Measurements from ENCODE around the gene HLA-DOA.
A peak's percentile ranks its signal among the peaks of the same experiment; 100 is the strongest.

Gene HLA-DOA

GRCh38 chr6:32954267-32954666 is 55.1 kb downstream of the HLA-DOA start:
- Histone ChIP-seq H3K9ac (ENCODE audit: low read length) (peak overlapping the region; percentile 62), H4K91ac (ENCODE audit: low read depth, low read length) (no peak overlapping the region), H2BK120ac (ENCODE audit: insufficient read depth, low read length, poor library complexity) (no peak overlapping the region), H3K18ac (ENCODE audit: low read length) (no peak overlapping the region), H4K12ac (ENCODE audit: low read depth, low read length) (no peak overlapping the region), H4K8ac (ENCODE audit: low read depth, low read length) (no peak overlapping the region), H3K36me3 (ENCODE audit: control insufficient read depth in 1 of 2, insufficient read depth in 2 of 2, low read length in 2 of 2) (no peaks in the 10 kb centered on the region), H2BK12ac (ENCODE audit: low read length) (no peak overlapping the region), H3K4me2 (ENCODE audit: low read length) (no peak overlapping the region), H3K79me1 (ENCODE audit: low read length) (no peaks in the 10 kb centered on the region), H3K27me3 (ENCODE audit: insufficient read depth, low read length) (no peaks in the 10 kb centered on the region), H3K14ac (ENCODE audit: low read length) (no peak overlapping the region), H3K79me2 (ENCODE audit: control insufficient read depth, insufficient read depth, low read length, poor library complexity) (no peaks in the 10 kb centered on the region), H2BK5ac (ENCODE audit: low read depth, low read length, poor library complexity) (no peak overlapping the region), H3K9me3 (ENCODE audit: insufficient read depth, low read depth, low read length) (no peaks in the 10 kb centered on the region), H3K4me1 (ENCODE audit: control insufficient read depth in 1 of 2, insufficient read depth in 2 of 2, low read length in 2 of 2) (peaks cover 0 to 3% of the 10 kb centered on the region in 2 experiments), H3K4ac (ENCODE audit: low read depth, low read length) (no peak overlapping the region), H2AK5ac (ENCODE audit: low read length) (no peak overlapping the region), H3K4me3 (ENCODE audit: low read depth, low read length) (no peak overlapping the region), H3K23ac (ENCODE audit: low read length) (no peak overlapping the region), H3K27ac (ENCODE audit: low read depth, low read length) (no peak overlapping the region), H2AFZ (ENCODE audit: insufficient read depth, low read length, poor library complexity) (no peak overlapping the region)
- WGBS (ENCODE audit: extremely low coverage, insufficient coverage, insufficient read length), result no CpG with 5 or more reads among the region's 4 CpGs
- no peak for DNase-seq

Measured in trophoblast cell (in vitro differentiated cells and primary cell).